ENCODE results near the gene TRABD.

Gene TRABD

DNA sequence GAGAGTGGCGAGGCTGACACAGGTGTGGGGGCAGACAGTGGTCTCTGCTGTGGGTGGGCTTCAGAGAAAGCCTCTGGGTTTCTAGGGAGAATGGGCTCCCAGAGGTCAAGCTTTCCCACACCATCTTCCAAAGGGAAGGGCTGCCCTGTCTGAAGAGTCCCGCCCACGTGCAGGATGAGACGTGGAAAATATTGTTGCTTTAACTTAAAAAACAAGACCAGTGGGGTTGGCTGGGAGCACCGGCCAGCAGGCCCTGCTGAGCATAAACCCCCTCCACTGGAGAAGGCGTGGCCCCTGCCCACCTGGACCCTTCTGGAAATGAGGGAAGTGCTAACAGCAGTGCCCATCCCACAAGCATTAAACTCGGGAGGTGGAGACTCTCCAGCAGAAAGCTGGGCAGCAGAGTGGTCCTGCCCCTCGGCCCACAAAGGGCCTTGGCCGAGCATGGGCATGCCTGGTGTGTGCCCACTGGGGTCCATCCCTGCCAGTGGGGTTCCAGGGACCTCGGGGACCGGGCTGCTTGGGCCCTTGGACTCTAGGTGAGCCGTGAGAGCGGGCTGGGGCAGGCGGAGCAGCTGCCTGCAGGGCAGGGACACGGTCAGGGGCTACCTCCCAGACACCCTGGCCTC is 30.5 kb downstream of the TRABD start:
- Mint-ChIP-seq H3K4me1 (ENCODE audit: low read depth) (peaks cover 22% of the 10 kb centered on the region), H3K4me3 (no peak overlapping the region), H3K9me3 (no peaks in the 10 kb centered on the region), H3K27ac (no peak overlapping the region), H3K36me3 (ENCODE audit: low read depth) (peaks cover 98% of the 10 kb centered on the region), H3K27me3 (no peaks in the 10 kb centered on the region)
- intact Hi-C loops (cut with micrococcal nuclease): no loop called here

DNA sequence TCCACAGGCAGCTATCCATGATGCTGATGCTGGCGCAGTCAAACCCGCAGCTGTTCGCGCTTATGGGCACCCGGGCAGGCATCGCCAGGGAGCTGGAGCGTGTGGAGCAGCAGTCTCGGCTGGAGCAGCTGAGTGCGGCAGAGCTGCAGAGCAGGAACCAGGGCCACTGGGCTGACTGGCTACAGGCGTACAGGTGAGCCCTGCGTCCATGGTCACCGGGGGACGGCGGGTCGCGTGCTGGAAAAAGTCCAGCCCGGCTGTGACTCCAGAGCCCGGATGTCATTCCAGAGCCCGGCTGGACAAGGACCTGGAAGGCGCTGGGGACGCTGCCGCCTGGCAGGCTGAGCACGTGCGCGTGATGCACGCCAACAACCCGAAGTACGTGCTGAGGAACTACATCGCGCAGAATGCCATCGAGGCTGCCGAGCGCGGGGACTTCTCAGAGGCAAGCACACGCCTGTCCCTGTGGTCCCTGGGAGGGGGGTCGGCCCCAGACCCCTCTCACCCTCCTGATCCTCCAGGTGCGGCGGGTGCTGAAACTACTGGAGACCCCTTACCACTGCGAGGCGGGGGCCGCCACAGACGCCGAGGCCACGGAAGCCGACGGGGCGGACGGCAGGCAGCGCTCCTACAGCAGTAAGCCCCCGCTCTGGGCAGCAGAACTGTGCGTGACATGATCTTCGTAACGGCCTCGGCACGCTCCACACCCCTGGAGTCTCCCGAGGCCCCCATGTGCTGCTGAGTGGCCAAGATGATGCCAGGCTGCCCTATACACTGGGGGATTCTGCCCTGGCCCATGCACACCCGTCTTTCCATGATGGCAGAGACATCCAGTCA is 31.2 kb downstream of the TRABD start:
- Mint-ChIP-seq H3K27me3 (no peaks in the 10 kb centered on the region), H3K9me3 (no peaks in the 10 kb centered on the region), H3K36me3 (ENCODE audit: low read depth) (peaks cover 100% of the 10 kb centered on the region), H3K4me3 (no peak overlapping the region), H3K4me1 (ENCODE audit: low read depth) (peaks cover 22% of the 10 kb centered on the region), H3K27ac (no peak overlapping the region)
- intact Hi-C loops (cut with micrococcal nuclease): no loop called here

DNA sequence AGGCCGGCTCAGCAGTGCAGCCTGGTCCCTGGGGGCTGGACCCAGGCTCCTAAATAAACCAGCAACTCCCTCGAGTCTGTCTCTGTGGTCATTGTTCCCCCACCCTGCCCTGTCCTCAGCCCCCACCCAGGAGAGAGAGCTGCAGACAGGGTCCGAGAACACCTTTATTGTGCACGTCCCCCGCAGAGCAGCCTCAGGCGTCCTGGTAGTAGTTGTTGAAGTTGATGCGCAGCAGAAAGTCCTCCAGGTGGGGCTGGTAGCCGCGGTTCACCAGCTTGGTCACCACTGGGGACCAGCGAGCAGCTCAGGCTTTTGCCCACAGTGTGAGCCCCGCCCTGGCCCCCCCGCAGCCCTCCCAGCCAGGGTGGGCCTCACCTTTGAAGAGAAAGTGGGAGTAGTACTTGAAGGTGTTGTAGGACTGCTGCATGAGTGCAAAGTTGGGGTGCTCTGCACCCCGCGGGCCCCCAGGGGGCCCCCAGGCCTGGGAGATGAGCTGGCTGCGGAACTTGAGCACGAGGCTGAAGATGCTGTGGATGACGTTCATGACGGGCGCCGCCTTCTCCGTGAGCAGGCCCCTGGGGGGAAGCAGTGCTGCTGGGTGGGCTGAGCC is 31.9 kb downstream of the TRABD start:
- H3K27me3 Mint-ChIP-seq: no peaks in the 10 kb centered on the region
- H3K27ac Mint-ChIP-seq: no peak overlapping the region
- peaks cover 100% of the 10 kb centered on the region for H3K36me3 Mint-ChIP-seq (ENCODE audit: low read depth)
- H3K9me3 Mint-ChIP-seq: no peaks in the 10 kb centered on the region
- no peak overlapping the region for H3K4me3 Mint-ChIP-seq
- intact Hi-C loops (cut with micrococcal nuclease): no loop called here
- H3K4me1 Mint-ChIP-seq (ENCODE audit: low read depth): peaks cover 21% of the 10 kb centered on the region

DNA sequence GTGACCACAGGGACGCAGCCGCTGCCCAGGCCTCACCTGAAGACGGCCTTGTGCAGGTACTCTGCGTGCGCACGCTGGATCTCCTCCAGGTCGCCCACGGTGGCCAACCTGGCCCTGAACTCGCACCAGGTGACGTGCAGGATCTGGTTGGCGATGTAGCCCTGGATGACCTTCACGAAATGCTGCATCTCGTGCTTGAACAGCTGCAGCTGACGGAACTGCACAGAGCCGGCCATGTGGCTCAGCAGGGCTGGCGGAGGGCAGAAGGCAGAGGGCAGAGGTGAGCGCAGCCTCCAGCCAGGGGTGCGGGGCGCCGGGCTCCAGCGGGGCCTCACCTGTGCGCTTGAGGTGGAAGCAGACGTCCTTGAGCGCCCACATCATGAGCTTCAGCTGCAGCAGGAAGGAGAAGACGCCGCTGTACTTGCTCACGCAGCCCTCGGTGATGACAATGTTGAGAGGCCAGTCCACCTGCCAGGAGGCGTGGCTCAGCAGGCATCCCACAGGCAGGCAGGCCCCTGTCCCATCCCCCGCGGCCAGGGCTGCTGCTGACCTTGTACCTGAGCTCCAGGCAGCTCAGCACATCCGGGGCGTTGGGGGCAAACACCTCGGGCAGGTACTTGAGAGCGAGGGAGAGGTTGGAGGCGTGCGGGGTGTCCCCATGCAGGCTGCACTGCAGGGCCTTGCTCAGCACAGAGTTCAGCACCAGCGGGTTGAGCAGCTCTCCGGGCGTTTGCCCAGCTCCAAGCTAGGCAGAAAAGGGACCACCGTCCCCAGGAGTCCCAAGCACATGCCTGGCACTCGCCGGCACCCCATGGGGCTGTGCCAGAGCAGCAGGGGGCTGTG is 32.7 kb downstream of the TRABD start:
- intact Hi-C loops (cut with micrococcal nuclease): no loop called here
- Mint-ChIP-seq H3K36me3 (ENCODE audit: low read depth) (peaks cover 100% of the 10 kb centered on the region), H3K27me3 (no peaks in the 10 kb centered on the region), H3K4me1 (ENCODE audit: low read depth) (peaks cover 17% of the 10 kb centered on the region), H3K9me3 (no peaks in the 10 kb centered on the region), H3K4me3 (no peak overlapping the region), H3K27ac (no peak overlapping the region)

DNA sequence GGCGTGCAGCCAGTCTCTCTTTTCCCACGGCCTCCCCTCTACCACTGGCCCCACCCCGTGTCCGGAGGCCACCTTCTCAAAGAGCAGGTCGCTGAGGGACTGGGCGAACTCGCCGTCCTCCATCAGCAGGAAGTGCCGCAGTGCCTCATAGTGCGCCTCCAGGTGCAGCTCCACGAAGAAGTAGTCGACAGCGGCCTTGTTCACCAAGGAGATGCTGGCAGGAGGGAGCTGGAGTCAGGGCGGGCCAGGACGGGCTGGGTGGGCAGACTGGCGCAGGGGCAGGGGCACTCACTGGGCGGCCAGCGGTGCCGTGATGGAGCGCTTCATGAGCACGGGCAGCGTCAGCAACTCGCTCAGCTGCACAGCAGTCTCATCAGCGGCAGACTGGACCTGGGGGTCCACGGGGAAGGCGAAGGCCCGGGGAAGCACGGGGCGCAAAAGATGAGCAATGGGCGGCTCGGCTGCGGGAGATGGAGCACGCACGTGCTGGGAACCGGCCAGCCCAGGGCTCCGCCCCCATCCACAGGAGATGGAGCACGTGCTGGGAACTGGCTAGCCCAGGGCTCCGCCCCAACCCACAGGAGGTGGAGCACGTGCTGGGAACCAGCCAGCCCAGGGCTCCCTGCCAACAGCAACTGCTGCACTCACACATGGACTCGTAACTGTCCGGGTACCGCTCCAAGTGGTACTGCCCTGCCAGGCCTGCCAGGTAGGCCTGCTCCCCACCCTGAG is 33.4 kb downstream of the TRABD start:
- Mint-ChIP-seq H3K9me3 (no peaks in the 10 kb centered on the region), H3K4me1 (ENCODE audit: low read depth) (peaks cover 17% of the 10 kb centered on the region), H3K36me3 (ENCODE audit: low read depth) (peaks cover 100% of the 10 kb centered on the region), H3K4me3 (no peak overlapping the region), H3K27me3 (no peaks in the 10 kb centered on the region), H3K27ac (no peak overlapping the region)
- intact Hi-C loops (cut with micrococcal nuclease): no loop called here

DNA sequence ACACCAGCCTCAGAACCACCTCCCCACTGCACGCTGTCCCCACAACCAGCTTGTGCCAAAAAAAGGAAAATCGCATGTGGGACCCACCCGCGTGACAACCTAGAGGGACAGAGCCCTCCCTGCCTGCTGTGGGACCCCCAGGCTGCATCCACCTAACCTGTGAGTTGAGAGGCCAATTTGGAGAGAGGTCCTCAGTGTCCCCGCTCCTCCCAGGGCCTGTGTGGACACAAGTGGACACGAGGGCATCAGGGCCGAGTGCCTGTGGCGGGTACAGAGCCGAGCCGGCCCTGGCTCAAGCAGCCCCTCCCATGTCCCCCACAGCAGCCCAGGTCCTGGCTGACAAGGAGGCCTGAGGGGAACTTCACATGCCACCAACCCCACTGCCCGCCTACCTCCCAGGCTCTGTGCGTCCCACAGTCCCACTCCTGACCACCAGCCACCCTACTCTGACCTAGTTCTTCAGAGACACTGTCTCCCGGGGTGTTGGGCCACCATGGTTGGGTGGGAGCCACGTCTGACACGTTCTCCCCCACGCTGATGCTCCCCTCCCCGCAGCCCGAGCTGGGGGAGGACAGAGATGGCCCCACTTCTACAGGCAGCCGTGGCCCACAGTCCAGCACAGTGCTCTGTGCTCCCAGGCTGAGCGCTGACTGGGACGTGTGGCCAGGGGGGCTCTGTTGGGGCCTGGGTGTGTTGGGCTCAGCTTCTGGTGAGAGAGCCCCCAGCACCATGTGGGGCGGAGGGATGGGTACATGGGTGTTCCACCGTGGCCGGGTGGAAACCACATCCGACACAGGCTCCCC is 34.3 kb downstream of the TRABD start:
- Mint-ChIP-seq H3K4me3 (no peak overlapping the region), H3K36me3 (ENCODE audit: low read depth) (peaks cover 99% of the 10 kb centered on the region)

DNA sequence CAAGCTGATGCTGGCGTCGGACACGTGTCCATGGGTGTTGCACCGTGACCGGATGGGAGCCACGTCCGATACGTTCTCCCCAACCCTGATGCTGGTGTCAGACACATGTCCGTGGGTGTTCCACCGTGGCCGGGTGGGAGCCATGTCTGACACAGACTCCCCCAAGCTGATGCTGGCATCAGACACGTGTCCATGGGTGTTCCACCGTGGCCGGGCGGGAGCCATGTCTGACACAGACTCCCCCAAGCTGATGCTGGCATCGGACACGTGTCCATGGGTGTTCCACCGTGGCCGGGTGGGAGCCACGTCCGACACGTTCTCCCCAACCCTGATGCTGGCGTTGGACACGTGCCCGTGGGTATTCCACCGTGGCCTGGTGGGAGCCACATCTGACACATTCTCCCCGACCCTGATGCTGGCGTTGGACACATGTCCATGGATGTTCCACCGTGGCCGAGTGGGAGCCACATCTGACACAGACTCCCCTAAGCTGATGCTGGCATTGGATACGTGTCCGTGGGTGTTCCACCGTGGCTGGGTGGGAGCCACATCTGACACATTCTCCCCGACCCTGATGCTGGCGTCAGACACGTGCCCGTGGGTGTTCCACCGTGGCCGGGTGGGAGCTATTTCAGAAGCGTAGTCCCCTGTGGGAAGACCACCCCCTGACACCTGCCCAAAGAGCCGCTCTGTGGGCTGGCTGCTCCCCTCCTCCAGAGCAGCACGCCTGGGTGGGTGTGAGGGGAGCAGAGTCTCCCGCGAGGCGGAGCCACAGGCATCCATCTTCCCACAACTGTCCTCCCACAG is 35.1 kb downstream of the TRABD start:
- no peaks in the 10 kb centered on the region for H3K9me3 Mint-ChIP-seq
- no peak overlapping the region for H3K27ac Mint-ChIP-seq
- H3K36me3 Mint-ChIP-seq (ENCODE audit: low read depth): peaks cover 99% of the 10 kb centered on the region
- no peaks in the 10 kb centered on the region for H3K27me3 Mint-ChIP-seq
- peaks cover 10% of the 10 kb centered on the region for H3K4me1 Mint-ChIP-seq (ENCODE audit: low read depth)
- intact Hi-C loops (cut with micrococcal nuclease): no loop called here
- H3K4me3 Mint-ChIP-seq: no peak overlapping the region

More for the DNA sequence above, 34.3 kb downstream of the TRABD start:
- H3K27me3 Mint-ChIP-seq: no peaks in the 10 kb centered on the region
- peaks cover 13% of the 10 kb centered on the region for H3K4me1 Mint-ChIP-seq (ENCODE audit: low read depth)
- H3K27ac Mint-ChIP-seq: no peak overlapping the region
- intact Hi-C loops (cut with micrococcal nuclease): no loop called here
- no peaks in the 10 kb centered on the region for H3K9me3 Mint-ChIP-seq

DNA sequence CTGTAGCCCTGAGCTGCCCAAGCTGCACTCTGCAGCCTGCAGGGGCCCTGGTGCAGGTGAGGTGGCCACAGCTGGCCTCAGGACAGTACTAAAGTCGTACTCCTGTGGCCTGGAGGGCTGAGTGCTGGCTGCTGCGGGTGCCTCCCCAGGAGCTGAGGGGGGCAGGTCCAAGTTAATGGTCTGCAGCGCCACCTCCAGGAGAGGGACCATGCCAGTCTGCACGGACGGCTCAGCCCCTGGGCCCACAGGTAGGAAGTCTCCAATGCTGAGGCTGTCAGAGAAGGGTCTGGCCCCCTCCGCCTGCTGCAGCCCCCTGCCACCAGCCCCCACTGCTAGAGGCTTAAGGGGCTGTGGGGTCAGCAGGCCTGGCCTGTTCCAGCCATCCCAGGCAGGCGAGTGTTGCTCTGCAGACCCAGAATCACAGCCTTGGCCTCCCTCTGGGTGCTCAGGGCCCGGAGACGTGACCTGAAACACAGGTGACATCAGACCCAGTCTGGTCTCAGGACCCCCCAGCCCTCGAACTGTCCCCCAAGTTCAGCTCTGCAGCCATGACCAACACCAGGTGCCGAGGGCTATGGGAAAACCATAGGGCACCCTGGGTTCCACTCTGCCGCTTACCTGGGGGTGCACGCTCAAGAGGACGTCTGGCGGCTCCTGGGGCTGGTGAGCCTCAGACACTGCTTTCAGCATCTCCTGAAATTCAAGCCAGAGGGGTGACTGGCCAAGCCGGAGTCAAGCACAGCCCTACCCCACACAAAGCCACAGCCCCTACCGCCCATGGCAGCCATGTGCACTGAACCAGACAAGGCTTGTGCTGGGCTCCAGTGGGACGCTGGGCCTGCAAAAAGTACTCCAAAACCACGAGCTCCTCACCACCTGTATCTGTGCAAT is 35.9 kb downstream of the TRABD start:
- H3K4me3 Mint-ChIP-seq: no peak overlapping the region
- H3K36me3 Mint-ChIP-seq (ENCODE audit: low read depth): peaks cover 99% of the 10 kb centered on the region
- H3K27me3 Mint-ChIP-seq: no peaks in the 10 kb centered on the region
- intact Hi-C loops (cut with micrococcal nuclease): no loop called here
- peaks cover 10% of the 10 kb centered on the region for H3K4me1 Mint-ChIP-seq (ENCODE audit: low read depth)
- H3K27ac Mint-ChIP-seq: no peak overlapping the region
- H3K9me3 Mint-ChIP-seq: no peaks in the 10 kb centered on the region

DNA sequence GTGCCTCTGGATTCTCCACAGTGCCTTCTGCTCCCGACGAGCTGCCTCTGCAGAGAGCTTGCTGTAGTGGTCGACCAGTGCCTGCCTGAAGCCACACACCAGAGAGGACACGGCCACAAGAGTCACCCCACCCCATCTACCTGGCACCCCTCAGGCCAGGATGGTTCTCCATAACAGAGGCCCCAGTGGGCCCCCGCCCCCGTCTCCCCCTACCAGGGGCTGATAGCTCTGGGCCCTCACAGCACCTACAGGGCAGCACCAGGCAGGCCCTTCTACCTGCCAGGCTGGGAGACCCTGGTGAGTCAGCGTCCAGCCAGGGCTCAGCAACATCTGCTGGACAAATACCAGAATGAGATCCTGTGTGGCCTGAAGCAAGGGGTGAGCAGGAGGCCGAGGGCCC is 36.8 kb downstream of the TRABD start:
- H3K27ac Mint-ChIP-seq: no peak overlapping the region
- intact Hi-C loops (cut with micrococcal nuclease): no loop called here
- H3K9me3 Mint-ChIP-seq: no peaks in the 10 kb centered on the region
- H3K27me3 Mint-ChIP-seq: no peaks in the 10 kb centered on the region
- no peak overlapping the region for H3K4me3 Mint-ChIP-seq
- peaks cover 99% of the 10 kb centered on the region for H3K36me3 Mint-ChIP-seq (ENCODE audit: low read depth)
- peaks cover 10% of the 10 kb centered on the region for H3K4me1 Mint-ChIP-seq (ENCODE audit: low read depth)

DNA sequence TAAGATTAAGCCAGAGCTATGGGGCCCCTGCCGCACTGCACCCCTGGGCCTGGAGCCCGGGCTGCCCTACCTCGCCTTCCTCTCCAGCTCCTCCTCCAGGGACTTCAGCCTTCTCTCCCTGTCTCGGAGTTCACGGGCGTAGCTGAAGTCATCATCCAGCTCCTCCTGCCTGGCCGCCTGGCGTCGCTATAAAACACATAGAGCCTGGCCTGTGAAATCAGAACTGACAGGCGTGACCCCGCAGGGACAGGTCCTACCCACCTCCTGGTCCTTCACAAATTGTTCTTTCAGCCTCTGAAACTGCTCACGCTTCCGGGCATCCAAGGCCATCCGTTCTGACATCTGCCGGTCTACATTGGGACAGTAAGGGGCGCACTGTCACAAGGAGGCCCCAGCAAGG is 38.4 kb downstream of the TRABD start:
- H3K4me3 Mint-ChIP-seq: no peak overlapping the region
- H3K27me3 Mint-ChIP-seq: no peaks in the 10 kb centered on the region
- peaks cover 9% of the 10 kb centered on the region for H3K4me1 Mint-ChIP-seq (ENCODE audit: low read depth)
- H3K36me3 Mint-ChIP-seq (ENCODE audit: low read depth): peaks cover 99% of the 10 kb centered on the region
- no peaks in the 10 kb centered on the region for H3K9me3 Mint-ChIP-seq
- intact Hi-C loops (cut with micrococcal nuclease): no loop called here
- no peak overlapping the region for H3K27ac Mint-ChIP-seq

DNA sequence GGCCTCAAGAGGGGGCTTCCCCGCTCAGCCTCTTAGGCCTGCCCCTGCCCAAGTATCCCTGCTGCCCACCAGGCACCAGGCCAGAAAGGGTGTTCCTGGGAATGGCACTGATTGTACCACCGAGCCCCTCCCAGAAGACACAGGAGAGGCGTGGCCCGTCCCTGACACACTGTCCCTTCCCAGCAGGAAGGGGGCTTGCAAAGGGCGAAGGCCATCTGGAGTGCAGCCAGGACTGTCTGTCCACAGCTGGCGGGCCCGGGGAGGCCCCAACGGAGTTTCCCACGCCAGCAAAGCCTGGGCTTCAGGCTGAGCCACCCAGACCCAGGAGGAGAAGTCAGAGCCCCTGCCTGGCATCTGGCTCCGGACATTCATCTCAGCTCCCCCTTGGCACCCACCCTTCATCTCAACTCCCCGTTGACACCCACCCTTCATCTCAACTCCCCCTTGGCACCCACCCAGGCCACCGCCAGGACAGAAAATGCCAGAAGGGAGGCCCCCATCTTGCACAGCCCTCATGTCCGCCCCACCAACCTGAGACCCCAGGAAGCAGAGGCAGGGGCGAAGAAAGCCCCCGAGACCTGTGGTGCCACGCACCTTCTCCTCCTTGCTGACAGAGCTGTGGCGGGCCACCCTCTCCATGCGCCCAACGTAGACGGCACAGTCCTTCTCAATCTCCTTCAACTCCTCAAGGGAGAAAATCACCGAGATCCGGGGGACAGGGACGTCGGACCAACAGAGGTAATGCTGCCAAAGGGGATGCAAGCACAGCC is 39.7 kb downstream of the TRABD start:
- no peaks in the 10 kb centered on the region for H3K9me3 Mint-ChIP-seq
- intact Hi-C loops (cut with micrococcal nuclease): no loop called here
- H3K36me3 Mint-ChIP-seq (ENCODE audit: low read depth): peaks cover 97% of the 10 kb centered on the region

More for the DNA sequence above, 39.7 kb downstream of the TRABD start:
- no peak overlapping the region for H3K27ac Mint-ChIP-seq
- no peak overlapping the region for H3K4me3 Mint-ChIP-seq
- H3K4me1 Mint-ChIP-seq (ENCODE audit: low read depth): no peaks in the 10 kb centered on the region
- H3K27me3 Mint-ChIP-seq: no peaks in the 10 kb centered on the region
